ENCODE measurements around the gene C12orf75.
A peak's percentile ranks its signal among the peaks of the same experiment; 100 is the strongest.
"Not testable (repeated sequence)": the region's sequence is repeated elsewhere in the genome, so short reads cannot be mapped to it uniquely, and the experiment has no call there.

Gene C12orf75

DNA sequence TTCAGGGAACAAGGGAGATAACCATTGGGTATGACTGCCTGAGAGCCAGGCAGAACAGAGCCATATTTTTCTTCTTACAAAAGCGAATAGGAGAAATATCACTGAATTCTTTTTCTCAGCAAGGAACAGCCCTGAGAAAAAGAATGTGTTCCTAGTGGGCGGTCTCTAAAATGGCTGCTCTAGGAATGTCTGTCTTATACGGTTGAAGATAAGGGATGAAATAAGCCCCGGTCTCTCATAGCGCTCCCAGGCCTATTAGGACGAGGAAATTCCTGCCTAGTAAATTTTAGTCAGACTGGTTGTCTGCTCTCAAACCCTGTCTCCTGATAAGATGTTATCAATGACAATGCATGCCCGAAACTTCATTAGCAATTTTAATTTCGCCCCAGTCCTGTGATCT, 16.7 kb upstream of the C12orf75 start:
- TF ChIP-seq ZNF626 (tag by site-specific recombination; IDR thresholded peaks at IDR 0.05) (peak; percentile 38; the same call in 1 of the 2 replicates), SETDB1 (IDR thresholded peaks at IDR 0.05; ENCODE audit: insufficient read length, low read length) (peak; percentile 62)
- TF ChIP-seq, protein P1, sequence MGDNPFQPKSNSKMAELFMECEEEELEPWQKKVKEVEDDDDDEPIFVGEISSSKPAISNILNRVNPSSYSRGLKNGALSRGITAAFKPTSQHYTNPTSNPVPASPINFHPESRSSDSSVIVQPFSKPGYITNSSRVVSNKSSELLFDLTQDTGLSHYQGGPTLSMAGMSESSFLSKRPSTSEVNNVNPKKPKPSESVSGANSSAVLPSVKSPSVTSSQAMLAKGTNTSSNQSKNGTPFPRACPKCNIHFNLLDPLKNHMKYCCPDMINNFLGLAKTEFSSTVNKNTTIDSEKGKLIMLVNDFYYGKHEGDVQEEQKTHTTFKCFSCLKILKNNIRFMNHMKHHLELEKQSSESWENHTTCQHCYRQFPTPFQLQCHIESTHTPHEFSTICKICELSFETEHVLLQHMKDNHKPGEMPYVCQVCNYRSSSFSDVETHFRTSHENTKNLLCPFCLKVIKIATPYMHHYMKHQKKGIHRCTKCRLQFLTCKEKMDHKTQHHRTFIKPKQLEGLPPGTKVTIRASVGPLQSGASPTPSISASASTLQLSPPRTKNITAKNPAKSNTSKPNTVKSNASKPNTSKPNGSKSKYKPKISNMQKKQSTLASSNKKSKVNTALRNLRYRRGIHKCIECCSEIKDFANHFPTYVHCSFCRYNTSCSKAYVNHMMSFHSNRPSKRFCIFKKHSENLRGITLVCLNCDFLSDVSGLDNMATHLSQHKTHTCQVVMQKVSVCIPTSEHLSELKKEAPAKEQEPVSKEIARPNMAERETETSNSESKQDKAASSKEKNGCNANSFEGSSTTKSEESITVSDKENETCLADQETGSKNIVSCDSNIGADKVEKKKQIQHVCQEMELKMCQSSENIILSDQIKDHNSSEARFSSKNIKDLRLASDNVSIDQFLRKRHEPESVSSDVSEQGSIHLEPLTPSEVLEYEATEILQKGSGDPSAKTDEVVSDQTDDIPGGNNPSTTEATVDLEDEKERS (tag by site-specific recombination; IDR thresholded peaks at IDR 0.05): 0 out of 2 replicates have a peak, but pooled peaks have one; percentile 57
- CTCF ChIA-PET: not testable (repeated sequence)

DNA sequence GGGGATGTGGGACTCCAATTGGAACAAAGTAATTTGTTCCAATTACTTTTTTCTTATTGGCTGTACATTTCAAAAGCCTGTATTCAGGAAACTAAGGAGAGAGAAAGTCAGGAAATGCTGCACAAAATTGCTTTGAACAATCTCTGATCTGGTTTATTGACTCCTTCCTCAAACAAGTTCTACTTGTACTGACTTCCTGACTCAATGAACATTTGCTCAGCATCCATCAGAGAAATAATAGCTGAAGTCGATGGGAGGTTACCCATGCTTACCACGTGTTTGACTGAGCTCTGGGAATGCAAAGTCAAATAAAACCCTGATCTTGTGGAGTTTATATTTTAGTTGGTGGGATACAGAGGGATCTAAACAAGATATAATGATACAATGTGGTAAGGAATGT, 15.4 kb upstream of the C12orf75 start:
- ChIA-PET POLR2A (no interaction called here), CTCF (interaction anchor here (1.0 to 1.3 kb wide), 2 partner anchors 14 to 15 kb away, joined by 3 to 4 read pairs; partner anchors contain the start of gene C12orf75)
- H3K4me1 ChIP-seq (ENCODE audit: control insufficient read depth, insufficient read depth, low read length): no peaks in the 10 kb centered on the region
- no peaks in the 10 kb centered on the region for H3K9me3 ChIP-seq (ENCODE audit: control insufficient read depth, insufficient read depth, low read depth, low read length)
- no peaks in the 10 kb centered on the region for H3K36me3 ChIP-seq (ENCODE audit: control insufficient read depth in 2 of 2, insufficient read depth in 1 of 2, low read length in 2 of 2)
- H3K27ac ChIP-seq (ENCODE audit: extremely low read depth, low read depth, low read length): no peak overlapping the region
- no peak overlapping the region for H3K4me3 ChIP-seq (ENCODE audit: low read depth, low read length)
- TF ChIP-seq, protein P2, sequence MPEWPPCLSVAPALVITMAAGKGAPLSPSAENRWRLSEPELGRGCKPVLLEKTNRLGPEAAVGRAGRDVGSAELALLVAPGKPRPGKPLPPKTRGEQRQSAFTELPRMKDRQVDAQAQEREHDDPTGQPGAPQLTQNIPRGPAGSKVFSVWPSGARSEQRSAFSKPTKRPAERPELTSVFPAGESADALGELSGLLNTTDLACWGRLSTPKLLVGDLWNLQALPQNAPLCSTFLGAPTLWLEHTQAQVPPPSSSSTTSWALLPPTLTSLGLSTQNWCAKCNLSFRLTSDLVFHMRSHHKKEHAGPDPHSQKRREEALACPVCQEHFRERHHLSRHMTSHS (tag by site-specific recombination; IDR thresholded peaks at IDR 0.05): no peak
- TF ChIP-seq ZNF792 (tag by site-specific recombination; IDR thresholded peaks at IDR 0.05): no peak
- TF ChIP-seq, protein P3, sequence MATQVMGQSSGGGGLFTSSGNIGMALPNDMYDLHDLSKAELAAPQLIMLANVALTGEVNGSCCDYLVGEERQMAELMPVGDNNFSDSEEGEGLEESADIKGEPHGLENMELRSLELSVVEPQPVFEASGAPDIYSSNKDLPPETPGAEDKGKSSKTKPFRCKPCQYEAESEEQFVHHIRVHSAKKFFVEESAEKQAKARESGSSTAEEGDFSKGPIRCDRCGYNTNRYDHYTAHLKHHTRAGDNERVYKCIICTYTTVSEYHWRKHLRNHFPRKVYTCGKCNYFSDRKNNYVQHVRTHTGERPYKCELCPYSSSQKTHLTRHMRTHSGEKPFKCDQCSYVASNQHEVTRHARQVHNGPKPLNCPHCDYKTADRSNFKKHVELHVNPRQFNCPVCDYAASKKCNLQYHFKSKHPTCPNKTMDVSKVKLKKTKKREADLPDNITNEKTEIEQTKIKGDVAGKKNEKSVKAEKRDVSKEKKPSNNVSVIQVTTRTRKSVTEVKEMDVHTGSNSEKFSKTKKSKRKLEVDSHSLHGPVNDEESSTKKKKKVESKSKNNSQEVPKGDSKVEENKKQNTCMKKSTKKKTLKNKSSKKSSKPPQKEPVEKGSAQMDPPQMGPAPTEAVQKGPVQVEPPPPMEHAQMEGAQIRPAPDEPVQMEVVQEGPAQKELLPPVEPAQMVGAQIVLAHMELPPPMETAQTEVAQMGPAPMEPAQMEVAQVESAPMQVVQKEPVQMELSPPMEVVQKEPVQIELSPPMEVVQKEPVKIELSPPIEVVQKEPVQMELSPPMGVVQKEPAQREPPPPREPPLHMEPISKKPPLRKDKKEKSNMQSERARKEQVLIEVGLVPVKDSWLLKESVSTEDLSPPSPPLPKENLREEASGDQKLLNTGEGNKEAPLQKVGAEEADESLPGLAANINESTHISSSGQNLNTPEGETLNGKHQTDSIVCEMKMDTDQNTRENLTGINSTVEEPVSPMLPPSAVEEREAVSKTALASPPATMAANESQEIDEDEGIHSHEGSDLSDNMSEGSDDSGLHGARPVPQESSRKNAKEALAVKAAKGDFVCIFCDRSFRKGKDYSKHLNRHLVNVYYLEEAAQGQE (tag by site-specific recombination; IDR thresholded peaks at IDR 0.05): no peak
- no peak for TF ChIP-seq PRDM1 (tag by site-specific recombination; IDR thresholded peaks at IDR 0.05)
- TF ChIP-seq, protein P4, sequence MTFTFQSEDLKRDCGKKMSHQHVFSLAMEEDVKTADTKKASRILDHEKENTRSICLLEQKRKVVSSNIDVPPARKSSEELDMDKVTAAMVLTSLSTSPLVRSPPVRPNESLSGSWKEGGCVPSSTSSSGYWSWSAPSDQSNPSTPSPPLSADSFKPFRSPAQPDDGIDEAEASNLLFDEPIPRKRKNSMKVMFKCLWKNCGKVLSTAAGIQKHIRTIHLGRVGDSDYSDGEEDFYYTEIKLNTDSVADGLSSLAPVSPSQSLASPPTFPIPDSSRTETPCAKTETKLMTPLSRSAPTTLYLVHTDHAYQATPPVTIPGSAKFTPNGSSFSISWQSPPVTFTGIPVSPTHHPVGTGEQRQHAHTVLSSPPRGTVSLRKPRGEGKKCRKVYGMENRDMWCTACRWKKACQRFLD (tag by site-specific recombination; IDR thresholded peaks at IDR 0.05): no peak
- no peak for TF ChIP-seq ZNF610 (tag by site-specific recombination; IDR thresholded peaks at IDR 0.05; ENCODE audit: borderline replicate concordance)
- no peak for TF ChIP-seq ZNF747 (tag by site-specific recombination; IDR thresholded peaks at IDR 0.05)
- no peak for TF ChIP-seq ZNF670 (tag by site-specific recombination; IDR thresholded peaks at IDR 0.05; ENCODE audit: low read depth)
- TF ChIP-seq, protein P5, sequence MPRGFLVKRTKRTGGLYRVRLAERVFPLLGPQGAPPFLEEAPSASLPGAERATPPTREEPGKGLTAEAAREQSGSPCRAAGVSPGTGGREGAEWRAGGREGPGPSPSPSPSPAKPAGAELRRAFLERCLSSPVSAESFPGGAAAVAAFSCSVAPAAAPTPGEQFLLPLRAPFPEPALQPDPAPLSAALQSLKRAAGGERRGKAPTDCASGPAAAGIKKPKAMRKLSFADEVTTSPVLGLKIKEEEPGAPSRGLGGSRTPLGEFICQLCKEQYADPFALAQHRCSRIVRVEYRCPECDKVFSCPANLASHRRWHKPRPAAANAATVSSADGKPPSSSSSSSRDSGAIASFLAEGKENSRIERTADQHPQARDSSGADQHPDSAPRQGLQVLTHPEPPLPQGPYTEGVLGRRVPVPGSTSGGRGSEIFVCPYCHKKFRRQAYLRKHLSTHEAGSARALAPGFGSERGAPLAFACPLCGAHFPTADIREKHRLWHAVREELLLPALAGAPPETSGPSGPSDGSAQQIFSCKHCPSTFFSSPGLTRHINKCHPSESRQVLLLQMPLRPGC (tag by site-specific recombination; IDR thresholded peaks at IDR 0.05): no peak
- TF ChIP-seq ZNF112 (tag by site-specific recombination; IDR thresholded peaks at IDR 0.05): no peak
- TF ChIP-seq, protein P6, sequence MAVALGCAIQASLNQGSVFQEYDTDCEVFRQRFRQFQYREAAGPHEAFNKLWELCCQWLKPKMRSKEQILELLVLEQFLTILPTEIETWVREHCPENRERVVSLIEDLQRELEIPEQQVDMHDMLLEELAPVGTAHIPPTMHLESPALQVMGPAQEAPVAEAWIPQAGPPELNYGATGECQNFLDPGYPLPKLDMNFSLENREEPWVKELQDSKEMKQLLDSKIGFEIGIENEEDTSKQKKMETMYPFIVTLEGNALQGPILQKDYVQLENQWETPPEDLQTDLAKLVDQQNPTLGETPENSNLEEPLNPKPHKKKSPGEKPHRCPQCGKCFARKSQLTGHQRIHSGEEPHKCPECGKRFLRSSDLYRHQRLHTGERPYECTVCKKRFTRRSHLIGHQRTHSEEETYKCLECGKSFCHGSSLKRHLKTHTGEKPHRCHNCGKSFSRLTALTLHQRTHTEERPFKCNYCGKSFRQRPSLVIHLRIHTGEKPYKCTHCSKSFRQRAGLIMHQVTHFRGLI (tag by site-specific recombination; IDR thresholded peaks at IDR 0.05): no peak
- no peak for TF ChIP-seq MZF1 (tag by site-specific recombination; IDR thresholded peaks at IDR 0.05; ENCODE audit: borderline replicate concordance)
- TF ChIP-seq ZNF324 (tag by site-specific recombination; IDR thresholded peaks at IDR 0.05): no peak
- TF ChIP-seq ZNF660 (tag by site-specific recombination; IDR thresholded peaks at IDR 0.05): no peak

More for the DNA sequence above, 16.7 kb upstream of the C12orf75 start:
- H3K4me3 ChIP-seq (ENCODE audit: low read depth, low read length); H3K4me1 ChIP-seq (ENCODE audit: control insufficient read depth, insufficient read depth, low read length); H3K9me3 ChIP-seq (ENCODE audit: control insufficient read depth, insufficient read depth, low read depth, low read length); POLR2A ChIA-PET; H3K36me3 ChIP-seq (ENCODE audit: control insufficient read depth in 2 of 2, insufficient read depth in 1 of 2, low read length in 2 of 2); H3K27ac ChIP-seq (ENCODE audit: extremely low read depth, low read depth, low read length): not testable (repeated sequence)
